ENCODE results near the gene EDN1. TPM values are rescaled to one million over a fixed set of nuclear protein-coding genes. Genes with fewer than 3 reads are reported as not detected.
"Not testable (repeated sequence)": the region's sequence is repeated elsewhere in the genome, so short reads cannot be mapped to it uniquely, and the experiment has no call there.

The EDN1 gene
- total and polyA plus RNA-seq, 2 donors (not counting 1 experiment from before 2014, with no cell fraction given), result 0.17 to 10.1 TPM

GRCh38 chr6:12314751-12315150 lies 24.6 kb downstream of the EDN1 start:
- Histone ChIP-seq H3K79me2 (ENCODE audit: control insufficient read depth, insufficient read depth, low read length) (no peaks in the 10 kb centered on the region), H3K27me3 (ENCODE audit: control insufficient read depth, insufficient read depth, low read length) (no peaks in the 10 kb centered on the region), H3K9me3 (ENCODE audit: control insufficient read depth, insufficient read depth, low read depth, low read length) (no peaks in the 10 kb centered on the region), H3K4me3 (replicated peaks in 1 of 4; ENCODE audit: control extremely low read depth in 1 of 4, insufficient read depth in 1 of 4, low read depth in 3 of 4, low read length in 4 of 4) (no peak overlapping the region), H3K4me2 (ENCODE audit: extremely low read depth, insufficient read depth, low read length) (no peak overlapping the region), H3K36me3 (ENCODE audit: control insufficient read depth, insufficient read depth, low read length) (no peaks in the 10 kb centered on the region), H4K20me1 (ENCODE audit: control insufficient read depth, extremely low read depth, insufficient read depth, low read length) (no peaks in the 10 kb centered on the region), H3K9ac (ENCODE audit: insufficient read depth, low read length) (no peak overlapping the region), H3K4me1 (ENCODE audit: control insufficient read depth, extremely low read depth, insufficient read depth, low read length) (no peaks in the 10 kb centered on the region), H3K27ac (ENCODE audit: insufficient read depth, low read length) (no peak overlapping the region), H2AFZ (ENCODE audit: low read length) (no peak overlapping the region)
- no peak for DNase-seq (ENCODE audit: low read depth in 2 of 2)
- TF ChIP-seq CTCF (conservative IDR thresholded peaks at IDR 0.05 in 1 of 2, IDR thresholded peaks at IDR 0.05 in 1 of 2; ENCODE audit: low read depth in 1 of 2, low read length in 2 of 2) (no peak), EZH2 (IDR thresholded peaks at IDR 0.05; ENCODE audit: low read length, missing control alignments) (no peak)

GRCh38 chr6:12315292-12316081 lies 25.3 kb downstream of the EDN1 start:
- TF ChIP-seq EZH2 (IDR thresholded peaks at IDR 0.05; ENCODE audit: low read length, missing control alignments) (no peak), CTCF (conservative IDR thresholded peaks at IDR 0.05 in 1 of 2, IDR thresholded peaks at IDR 0.05 in 1 of 2; ENCODE audit: low read depth in 1 of 2, low read length in 2 of 2) (no peak)

GRCh38 chr6:12318749-12319148 lies 28.6 kb downstream of the EDN1 start:
- H3K9me3 ChIP-seq (ENCODE audit: control insufficient read depth, insufficient read depth, low read depth, low read length), result no peaks in the 10 kb centered on the region
- H3K27me3 ChIP-seq (ENCODE audit: control insufficient read depth, insufficient read depth, low read length), result no peaks in the 10 kb centered on the region
- no peak overlapping the region for H3K4me2 ChIP-seq (ENCODE audit: extremely low read depth, insufficient read depth, low read length)
- TF ChIP-seq CTCF (conservative IDR thresholded peaks at IDR 0.05 in 1 of 2, IDR thresholded peaks at IDR 0.05 in 1 of 2; ENCODE audit: low read depth in 1 of 2, low read length in 2 of 2) (no peak), EZH2 (IDR thresholded peaks at IDR 0.05; ENCODE audit: low read length, missing control alignments) (no peak)
- no peak overlapping the region for H3K9ac ChIP-seq (ENCODE audit: insufficient read depth, low read length)
- H4K20me1 ChIP-seq (ENCODE audit: control insufficient read depth, extremely low read depth, insufficient read depth, low read length), result no peaks in the 10 kb centered on the region
- DNase-seq (ENCODE audit: low read depth in 2 of 2), result no peak
- H2AFZ ChIP-seq (ENCODE audit: low read length), result no peak overlapping the region
- H3K79me2 ChIP-seq (ENCODE audit: control insufficient read depth, insufficient read depth, low read length), result no peaks in the 10 kb centered on the region
- no peaks in the 10 kb centered on the region for H3K4me1 ChIP-seq (ENCODE audit: control insufficient read depth, extremely low read depth, insufficient read depth, low read length)
- H3K36me3 ChIP-seq (ENCODE audit: control insufficient read depth, insufficient read depth, low read length), result no peaks in the 10 kb centered on the region
- H3K4me3 ChIP-seq (replicated peaks in 1 of 4; ENCODE audit: control extremely low read depth in 1 of 4, insufficient read depth in 1 of 4, low read depth in 3 of 4, low read length in 4 of 4), result no peak overlapping the region
- H3K27ac ChIP-seq (ENCODE audit: insufficient read depth, low read length), result no peak overlapping the region

More at GRCh38 chr6:12315292-12316081, 25.3 kb downstream of the EDN1 start:
- H3K27me3 ChIP-seq (ENCODE audit: control insufficient read depth, insufficient read depth, low read length), result no peaks in the 10 kb centered on the region
- no peaks in the 10 kb centered on the region for H4K20me1 ChIP-seq (ENCODE audit: control insufficient read depth, extremely low read depth, insufficient read depth, low read length)
- H3K9me3 ChIP-seq (ENCODE audit: control insufficient read depth, insufficient read depth, low read depth, low read length), result no peaks in the 10 kb centered on the region
- H3K27ac ChIP-seq (ENCODE audit: insufficient read depth, low read length), result no peak overlapping the region
- no peaks in the 10 kb centered on the region for H3K4me1 ChIP-seq (ENCODE audit: control insufficient read depth, extremely low read depth, insufficient read depth, low read length)
- no peak overlapping the region for H3K9ac ChIP-seq (ENCODE audit: insufficient read depth, low read length)
- H3K4me3 ChIP-seq (replicated peaks in 1 of 4; ENCODE audit: control extremely low read depth in 1 of 4, insufficient read depth in 1 of 4, low read depth in 3 of 4, low read length in 4 of 4), result no peak overlapping the region
- H3K36me3 ChIP-seq (ENCODE audit: control insufficient read depth, insufficient read depth, low read length), result no peaks in the 10 kb centered on the region
- no peaks in the 10 kb centered on the region for H3K79me2 ChIP-seq (ENCODE audit: control insufficient read depth, insufficient read depth, low read length)
- H2AFZ ChIP-seq (ENCODE audit: low read length), result no peak overlapping the region
- DNase-seq (ENCODE audit: low read depth in 2 of 2), result no peak
- H3K4me2 ChIP-seq (ENCODE audit: extremely low read depth, insufficient read depth, low read length), result no peak overlapping the region

GRCh38 chr6:12320074-12320473 lies 29.9 kb downstream of the EDN1 start:
- H3K9me3 ChIP-seq (ENCODE audit: control insufficient read depth, insufficient read depth, low read depth, low read length); DNase-seq (ENCODE audit: low read depth in 2 of 2); H3K79me2 ChIP-seq (ENCODE audit: control insufficient read depth, insufficient read depth, low read length); H4K20me1 ChIP-seq (ENCODE audit: control insufficient read depth, extremely low read depth, insufficient read depth, low read length); H3K27ac ChIP-seq (ENCODE audit: insufficient read depth, low read length); H2AFZ ChIP-seq (ENCODE audit: low read length); H3K9ac ChIP-seq (ENCODE audit: insufficient read depth, low read length); H3K4me1 ChIP-seq (ENCODE audit: control insufficient read depth, extremely low read depth, insufficient read depth, low read length); H3K27me3 ChIP-seq (ENCODE audit: control insufficient read depth, insufficient read depth, low read length); H3K4me3 ChIP-seq (replicated peaks in 1 of 4; ENCODE audit: control extremely low read depth in 1 of 4, insufficient read depth in 1 of 4, low read depth in 3 of 4, low read length in 4 of 4); H3K36me3 ChIP-seq (ENCODE audit: control insufficient read depth, insufficient read depth, low read length); H3K4me2 ChIP-seq (ENCODE audit: extremely low read depth, insufficient read depth, low read length): not testable (repeated sequence)

All from fibroblast of lung (primary cell).